Measurements from ENCODE around the gene OMA1. TPM values are rescaled to one million over a fixed set of nuclear protein-coding genes. Genes with fewer than 3 reads are reported as not detected.

The OMA1 gene
- total and polyA plus RNA-seq, 2 of the 4 experiments (the other 2 are of a cell fraction) = 5.9 to 6.4 TPM

DNA sequence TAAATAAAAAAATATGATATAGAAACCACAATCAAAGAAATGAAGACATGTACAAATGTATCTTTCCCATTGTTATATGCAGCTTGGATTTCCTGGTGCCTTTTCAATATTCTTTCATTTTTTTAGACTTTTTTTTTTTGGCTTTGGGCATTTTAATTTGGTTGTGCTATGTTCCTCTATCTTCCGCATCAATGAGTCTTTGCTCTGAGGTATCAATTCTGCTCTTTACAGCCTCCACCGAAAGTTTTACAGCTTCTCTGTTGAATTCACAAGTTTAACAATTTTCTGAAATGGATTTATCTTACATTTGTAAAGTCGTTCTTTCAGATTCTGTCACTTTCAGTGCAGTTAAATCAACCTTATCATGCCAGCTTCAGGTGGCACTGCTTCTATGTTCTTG lies 50.5 kb downstream of the OMA1 start:
- Histone ChIP-seq H3K36me3 (ENCODE audit: control insufficient read depth, insufficient read depth, low read length) (no peaks in the 10 kb centered on the region), H3K23ac (ENCODE audit: low read depth, low read length) (no peak overlapping the region), H2BK15ac (ENCODE audit: low read depth, low read length) (no peak overlapping the region), H3K56ac (ENCODE audit: extremely low read depth, insufficient read depth, low read length) (no peak overlapping the region), H2AK5ac (ENCODE audit: low read depth, low read length) (no peak overlapping the region), H3K4me2 (ENCODE audit: low read depth, low read length) (no peak overlapping the region), H3K9me3 (ENCODE audit: control insufficient read depth, insufficient read depth, low read length) (no peaks in the 10 kb centered on the region), H2AK9ac (replicated peaks; ENCODE audit: low read depth, low read length, poor library complexity) (no peak overlapping the region), H2BK120ac (ENCODE audit: low read depth, low read length) (no peak overlapping the region), H4K8ac (ENCODE audit: low read depth in 2 of 2, low read length in 2 of 2) (no peak overlapping the region), H4K20me1 (ENCODE audit: insufficient read depth, low read length) (no peaks in the 10 kb centered on the region), H3K79me1 (ENCODE audit: low read depth in 1 of 2, low read length in 2 of 2) (no peaks in the 10 kb centered on the region), H3K14ac (replicated peaks; ENCODE audit: low read depth, low read length) (no peak overlapping the region), H3K4me1 (ENCODE audit: control insufficient read depth, insufficient read depth, low read length) (no peaks in the 10 kb centered on the region), H3K27ac (ENCODE audit: insufficient read depth, low read length) (no peak overlapping the region), H4K5ac (ENCODE audit: low read depth, low read length) (no peak overlapping the region), H2BK20ac (ENCODE audit: low read depth, low read length) (no peak overlapping the region), H3K18ac (ENCODE audit: low read depth, low read length) (no peak overlapping the region), H3K9me1 (ENCODE audit: insufficient read depth, low read length) (no peaks in the 10 kb centered on the region), H2BK5ac (ENCODE audit: low read depth, low read length, poor library complexity, severe bottlenecking) (no peak overlapping the region), H2AFZ (replicated peaks; ENCODE audit: low read length, poor library complexity) (no peak overlapping the region), H3K9ac (ENCODE audit: low read depth, low read length) (no peak overlapping the region), H3K4me3 (ENCODE audit: insufficient read depth, low read depth, low read length) (no peak overlapping the region), H4K91ac (ENCODE audit: insufficient read depth, low read depth, low read length) (no peak overlapping the region), H3K27me3 (ENCODE audit: control insufficient read depth, insufficient read depth, low read length) (no peaks in the 10 kb centered on the region), H3K4ac (ENCODE audit: low read depth, low read length) (no peak overlapping the region)
- in situ Hi-C loops (cut with MboI; ENCODE audit: low sequenced_read_pairs) = no loop called here
- DNase-seq (no peak), ATAC-seq (ENCODE audit: low read depth) (no peak)
- dilution Hi-C loops (cut with HindIII; ENCODE audit: low sequenced_read_pairs, unreplicated experiment) = no loop called here
- ChIA-PET POLR2A (ENCODE audit: unreplicated experiment) (no interaction called here), CTCF (interaction anchor here (0.6 kb wide), 2 partner anchors 199 to 1072 kb away, joined by 3 to 5 read pairs; partner anchors contain the start of gene DAB1)
- WGBS, 2 experiments (ENCODE audit: extremely low coverage in 2 of 2, insufficient read length in 1 of 2) = no CpG with 5 or more reads among the region's 3 CpGs
- TF ChIP-seq RFX5 (IDR thresholded peaks at IDR 0.05; ENCODE audit: low read depth, low read length) (no peak), MAZ (IDR thresholded peaks at IDR 0.05; ENCODE audit: borderline replicate concordance, low read depth, low read length) (no peak), POLR2A (IDR thresholded peaks at IDR 0.05; ENCODE audit: low read depth, low read length) (no peak), BHLHE40 (IDR thresholded peaks at IDR 0.05; ENCODE audit: low read depth, low read length) (no peak), CEBPB (IDR thresholded peaks at IDR 0.05; ENCODE audit: low read depth, low read length) (no peak), MAFK (IDR thresholded peaks at IDR 0.05; ENCODE audit: low read depth, low read length) (no peak), FOS (IDR thresholded peaks at IDR 0.05; ENCODE audit: low read depth, low read length) (no peak), RCOR1 (IDR thresholded peaks at IDR 0.05; ENCODE audit: insufficient replicate concordance, low read length) (no peak), NFE2L2 (IDR thresholded peaks at IDR 0.05; ENCODE audit: low read depth, low read length) (no peak), CHD1 (IDR thresholded peaks at IDR 0.05; ENCODE audit: low read depth, low read length) (no peak), RAD21 (IDR thresholded peaks at IDR 0.05; ENCODE audit: low read length) (no peak), SMC3 (IDR thresholded peaks at IDR 0.05; ENCODE audit: low read depth, low read length) (no peak), MXI1 (IDR thresholded peaks at IDR 0.05; ENCODE audit: borderline replicate concordance, low read depth, low read length) (no peak)
- TF ChIP-seq, protein P1, sequence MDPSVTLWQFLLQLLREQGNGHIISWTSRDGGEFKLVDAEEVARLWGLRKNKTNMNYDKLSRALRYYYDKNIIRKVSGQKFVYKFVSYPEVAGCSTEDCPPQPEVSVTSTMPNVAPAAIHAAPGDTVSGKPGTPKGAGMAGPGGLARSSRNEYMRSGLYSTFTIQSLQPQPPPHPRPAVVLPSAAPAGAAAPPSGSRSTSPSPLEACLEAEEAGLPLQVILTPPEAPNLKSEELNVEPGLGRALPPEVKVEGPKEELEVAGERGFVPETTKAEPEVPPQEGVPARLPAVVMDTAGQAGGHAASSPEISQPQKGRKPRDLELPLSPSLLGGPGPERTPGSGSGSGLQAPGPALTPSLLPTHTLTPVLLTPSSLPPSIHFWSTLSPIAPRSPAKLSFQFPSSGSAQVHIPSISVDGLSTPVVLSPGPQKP (IDR thresholded peaks at IDR 0.05; ENCODE audit: borderline replicate concordance, low read depth, low read length) = no peak
- TF ChIP-seq, protein P2, sequence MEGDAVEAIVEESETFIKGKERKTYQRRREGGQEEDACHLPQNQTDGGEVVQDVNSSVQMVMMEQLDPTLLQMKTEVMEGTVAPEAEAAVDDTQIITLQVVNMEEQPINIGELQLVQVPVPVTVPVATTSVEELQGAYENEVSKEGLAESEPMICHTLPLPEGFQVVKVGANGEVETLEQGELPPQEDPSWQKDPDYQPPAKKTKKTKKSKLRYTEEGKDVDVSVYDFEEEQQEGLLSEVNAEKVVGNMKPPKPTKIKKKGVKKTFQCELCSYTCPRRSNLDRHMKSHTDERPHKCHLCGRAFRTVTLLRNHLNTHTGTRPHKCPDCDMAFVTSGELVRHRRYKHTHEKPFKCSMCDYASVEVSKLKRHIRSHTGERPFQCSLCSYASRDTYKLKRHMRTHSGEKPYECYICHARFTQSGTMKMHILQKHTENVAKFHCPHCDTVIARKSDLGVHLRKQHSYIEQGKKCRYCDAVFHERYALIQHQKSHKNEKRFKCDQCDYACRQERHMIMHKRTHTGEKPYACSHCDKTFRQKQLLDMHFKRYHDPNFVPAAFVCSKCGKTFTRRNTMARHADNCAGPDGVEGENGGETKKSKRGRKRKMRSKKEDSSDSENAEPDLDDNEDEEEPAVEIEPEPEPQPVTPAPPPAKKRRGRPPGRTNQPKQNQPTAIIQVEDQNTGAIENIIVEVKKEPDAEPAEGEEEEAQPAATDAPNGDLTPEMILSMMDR (conservative IDR thresholded peaks at IDR 0.05; ENCODE audit: low read depth, low read length) = no peak
- TF ChIP-seq, protein P3, sequence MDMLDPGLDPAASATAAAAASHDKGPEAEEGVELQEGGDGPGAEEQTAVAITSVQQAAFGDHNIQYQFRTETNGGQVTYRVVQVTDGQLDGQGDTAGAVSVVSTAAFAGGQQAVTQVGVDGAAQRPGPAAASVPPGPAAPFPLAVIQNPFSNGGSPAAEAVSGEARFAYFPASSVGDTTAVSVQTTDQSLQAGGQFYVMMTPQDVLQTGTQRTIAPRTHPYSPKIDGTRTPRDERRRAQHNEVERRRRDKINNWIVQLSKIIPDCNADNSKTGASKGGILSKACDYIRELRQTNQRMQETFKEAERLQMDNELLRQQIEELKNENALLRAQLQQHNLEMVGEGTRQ (IDR thresholded peaks at IDR 0.05; ENCODE audit: low read depth, low read length) = no peak
- no TSS peak for BruUV-seq (replicated peaks)
- intact Hi-C loops (cut with micrococcal nuclease) = no loop called here

Measured in IMR-90 (cell line).